Measurements from ENCODE around the gene CTNNA3. TPM values are rescaled to one million over a fixed set of nuclear protein-coding genes. Genes with fewer than 3 reads are reported as not detected.

Gene CTNNA3
- total and polyA plus RNA-seq, 2 of the 4 experiments (the other 2 are of a cell fraction) = 0.19 to 0.90 TPM

- H4K91ac ChIP-seq (ENCODE audit: insufficient read depth, low read depth, low read length) = no peak overlapping the region
- intact Hi-C loops (cut with micrococcal nuclease) = no loop called here
- H3K9me1 ChIP-seq (ENCODE audit: insufficient read depth, low read length) = no peaks in the 10 kb centered on the region
- no peak overlapping the region for H4K8ac ChIP-seq (ENCODE audit: low read depth in 2 of 2, low read length in 2 of 2)
- no TSS peak for BruUV-seq (replicated peaks)
- dilution Hi-C loops (cut with HindIII; ENCODE audit: low sequenced_read_pairs, unreplicated experiment) = no loop called here
- no peak overlapping the region for H3K18ac ChIP-seq (ENCODE audit: low read depth, low read length)
- no peak overlapping the region for H3K27ac ChIP-seq (ENCODE audit: insufficient read depth, low read length)
- H2BK15ac ChIP-seq (ENCODE audit: low read depth, low read length) = no peak overlapping the region
- no peak overlapping the region for H2BK20ac ChIP-seq (ENCODE audit: low read depth, low read length)
- DNase-seq (no peak), ATAC-seq (ENCODE audit: low read depth) (no peak)
- H3K9ac ChIP-seq (ENCODE audit: low read depth, low read length) = no peak overlapping the region
- no peaks in the 10 kb centered on the region for H4K20me1 ChIP-seq (ENCODE audit: insufficient read depth, low read length)
- H2AK5ac ChIP-seq (ENCODE audit: low read depth, low read length) = no peak overlapping the region
- H3K4me1 ChIP-seq (ENCODE audit: control insufficient read depth, insufficient read depth, low read length) = no peaks in the 10 kb centered on the region
- no peak overlapping the region for H4K5ac ChIP-seq (ENCODE audit: low read depth, low read length)
- CTCF ChIA-PET = no interaction called here
- no peak overlapping the region for H2BK5ac ChIP-seq (ENCODE audit: low read depth, low read length, poor library complexity, severe bottlenecking)
- no peaks in the 10 kb centered on the region for H3K27me3 ChIP-seq (ENCODE audit: control insufficient read depth, insufficient read depth, low read length)
- WGBS, 2 experiments (ENCODE audit: extremely low coverage in 2 of 2, insufficient read length in 1 of 2) = no CpG with 5 or more reads among the region's 1 CpG
- TF ChIP-seq ELK1 (IDR thresholded peaks at IDR 0.05; ENCODE audit: borderline replicate concordance, low read depth, low read length) (no peak), RAD21 (IDR thresholded peaks at IDR 0.05; ENCODE audit: low read length) (no peak), RFX5 (IDR thresholded peaks at IDR 0.05; ENCODE audit: low read depth, low read length) (no peak), NFE2L2 (IDR thresholded peaks at IDR 0.05; ENCODE audit: low read depth, low read length) (no peak), RCOR1 (IDR thresholded peaks at IDR 0.05; ENCODE audit: insufficient replicate concordance, low read length) (no peak), MAFK (IDR thresholded peaks at IDR 0.05; ENCODE audit: low read depth, low read length) (no peak), MXI1 (IDR thresholded peaks at IDR 0.05; ENCODE audit: borderline replicate concordance, low read depth, low read length) (no peak), BHLHE40 (IDR thresholded peaks at IDR 0.05; ENCODE audit: low read depth, low read length) (no peak), CEBPB (IDR thresholded peaks at IDR 0.05; ENCODE audit: low read depth, low read length) (no peak), FOS (IDR thresholded peaks at IDR 0.05; ENCODE audit: low read depth, low read length) (no peak), SMC3 (IDR thresholded peaks at IDR 0.05; ENCODE audit: low read depth, low read length) (no peak), POLR2A (IDR thresholded peaks at IDR 0.05; ENCODE audit: low read depth, low read length) (no peak)
- TF ChIP-seq, protein P1, sequence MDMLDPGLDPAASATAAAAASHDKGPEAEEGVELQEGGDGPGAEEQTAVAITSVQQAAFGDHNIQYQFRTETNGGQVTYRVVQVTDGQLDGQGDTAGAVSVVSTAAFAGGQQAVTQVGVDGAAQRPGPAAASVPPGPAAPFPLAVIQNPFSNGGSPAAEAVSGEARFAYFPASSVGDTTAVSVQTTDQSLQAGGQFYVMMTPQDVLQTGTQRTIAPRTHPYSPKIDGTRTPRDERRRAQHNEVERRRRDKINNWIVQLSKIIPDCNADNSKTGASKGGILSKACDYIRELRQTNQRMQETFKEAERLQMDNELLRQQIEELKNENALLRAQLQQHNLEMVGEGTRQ (IDR thresholded peaks at IDR 0.05; ENCODE audit: low read depth, low read length) = no peak
- TF ChIP-seq, protein P2, sequence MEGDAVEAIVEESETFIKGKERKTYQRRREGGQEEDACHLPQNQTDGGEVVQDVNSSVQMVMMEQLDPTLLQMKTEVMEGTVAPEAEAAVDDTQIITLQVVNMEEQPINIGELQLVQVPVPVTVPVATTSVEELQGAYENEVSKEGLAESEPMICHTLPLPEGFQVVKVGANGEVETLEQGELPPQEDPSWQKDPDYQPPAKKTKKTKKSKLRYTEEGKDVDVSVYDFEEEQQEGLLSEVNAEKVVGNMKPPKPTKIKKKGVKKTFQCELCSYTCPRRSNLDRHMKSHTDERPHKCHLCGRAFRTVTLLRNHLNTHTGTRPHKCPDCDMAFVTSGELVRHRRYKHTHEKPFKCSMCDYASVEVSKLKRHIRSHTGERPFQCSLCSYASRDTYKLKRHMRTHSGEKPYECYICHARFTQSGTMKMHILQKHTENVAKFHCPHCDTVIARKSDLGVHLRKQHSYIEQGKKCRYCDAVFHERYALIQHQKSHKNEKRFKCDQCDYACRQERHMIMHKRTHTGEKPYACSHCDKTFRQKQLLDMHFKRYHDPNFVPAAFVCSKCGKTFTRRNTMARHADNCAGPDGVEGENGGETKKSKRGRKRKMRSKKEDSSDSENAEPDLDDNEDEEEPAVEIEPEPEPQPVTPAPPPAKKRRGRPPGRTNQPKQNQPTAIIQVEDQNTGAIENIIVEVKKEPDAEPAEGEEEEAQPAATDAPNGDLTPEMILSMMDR (conservative IDR thresholded peaks at IDR 0.05; ENCODE audit: low read depth, low read length) = no peak
- H3K36me3 ChIP-seq (ENCODE audit: control insufficient read depth, insufficient read depth, low read length) = no peaks in the 10 kb centered on the region
- H2BK120ac ChIP-seq (ENCODE audit: low read depth, low read length) = no peak overlapping the region
- H3K14ac ChIP-seq (replicated peaks; ENCODE audit: low read depth, low read length) = no peak overlapping the region
- H3K4me3 ChIP-seq (ENCODE audit: insufficient read depth, low read depth, low read length) = no peak overlapping the region
- no peak overlapping the region for H3K56ac ChIP-seq (ENCODE audit: extremely low read depth, insufficient read depth, low read length)
- no peaks in the 10 kb centered on the region for H3K79me1 ChIP-seq (ENCODE audit: low read depth in 1 of 2, low read length in 2 of 2)
- no peak overlapping the region for H3K4ac ChIP-seq (ENCODE audit: low read depth, low read length)
- POLR2A ChIA-PET (ENCODE audit: unreplicated experiment) = no interaction called here
- in situ Hi-C loops (cut with MboI; ENCODE audit: low sequenced_read_pairs) = no loop called here
- no peaks in the 10 kb centered on the region for H3K9me3 ChIP-seq (ENCODE audit: control insufficient read depth, insufficient read depth, low read length)
- no peak overlapping the region for H3K4me2 ChIP-seq (ENCODE audit: low read depth, low read length)
- no peak overlapping the region for H2AK9ac ChIP-seq (replicated peaks; ENCODE audit: low read depth, low read length, poor library complexity)
- no peak overlapping the region for H2AFZ ChIP-seq (replicated peaks; ENCODE audit: low read length, poor library complexity)
- H3K23ac ChIP-seq (ENCODE audit: low read depth, low read length) = no peak overlapping the region
Observed at GRCh38 chr10:66440568-66440967, 1255.4 kb downstream of the CTNNA3 start.
